Epithelial cell of umbilical artery (primary cell): Measurements from ENCODE around the gene TXNRD2. TPM values are rescaled to one million over a fixed set of nuclear protein-coding genes. Genes with fewer than 3 reads are reported as not detected.

ENCODE experiments used
- total RNA-seq: library from RNA; depleted of rRNA; stranded (reverse); fragments of >200 nt; gene quantifications from 2 replicates; pipeline ENCODE4 v1.2.3, GENCODE V29; 2014

The TXNRD2 gene
- total RNA-seq: 220 and 237 TPM in 2 replicates

DNA sequence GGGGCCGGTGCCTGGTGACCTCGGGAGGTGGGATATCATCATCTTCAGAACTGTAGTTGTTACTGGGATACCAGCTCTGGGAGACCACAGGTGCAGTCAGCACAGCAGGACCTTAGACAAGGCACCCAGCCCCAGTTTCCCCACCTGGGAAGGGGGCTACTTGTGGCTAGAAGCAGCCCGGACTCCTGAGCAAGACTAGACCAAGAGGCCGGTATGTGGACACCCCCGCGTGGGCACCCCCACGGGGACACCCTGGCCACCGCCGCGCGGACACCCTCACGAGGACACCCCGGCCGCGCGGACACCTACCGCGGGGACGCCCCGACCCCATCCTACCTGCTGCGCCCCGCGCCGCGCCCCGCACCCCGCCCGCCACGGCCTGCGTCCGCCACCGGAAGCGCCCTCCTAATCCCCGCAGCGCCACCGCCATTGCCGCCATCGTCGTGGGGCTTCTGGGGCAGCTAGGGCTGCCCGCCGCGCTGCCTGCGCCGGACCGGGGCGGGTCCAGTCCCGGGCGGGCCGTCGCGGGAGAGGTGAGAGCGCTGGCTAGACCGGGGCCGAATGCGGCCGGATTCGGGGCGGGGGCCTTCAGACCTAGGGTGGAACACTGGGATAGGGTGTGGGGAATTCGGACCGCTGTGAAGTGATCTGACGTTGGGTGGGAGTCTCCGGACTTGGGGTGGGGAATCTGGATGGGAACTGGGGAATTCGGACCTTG, at the start of gene TXNRD2, which contains the start of gene COMT:
Gene TXNRD2, minus strand, starts transcription at position 454 of the 718 bp plus-strand sequence. Its CDS starts 15 bp downstream, at position 439.
Gene COMT, plus strand, starts transcription at position 408 of the 718 bp plus-strand sequence. CDS start 20,755 bp downstream, outside the sequence.

DNA sequence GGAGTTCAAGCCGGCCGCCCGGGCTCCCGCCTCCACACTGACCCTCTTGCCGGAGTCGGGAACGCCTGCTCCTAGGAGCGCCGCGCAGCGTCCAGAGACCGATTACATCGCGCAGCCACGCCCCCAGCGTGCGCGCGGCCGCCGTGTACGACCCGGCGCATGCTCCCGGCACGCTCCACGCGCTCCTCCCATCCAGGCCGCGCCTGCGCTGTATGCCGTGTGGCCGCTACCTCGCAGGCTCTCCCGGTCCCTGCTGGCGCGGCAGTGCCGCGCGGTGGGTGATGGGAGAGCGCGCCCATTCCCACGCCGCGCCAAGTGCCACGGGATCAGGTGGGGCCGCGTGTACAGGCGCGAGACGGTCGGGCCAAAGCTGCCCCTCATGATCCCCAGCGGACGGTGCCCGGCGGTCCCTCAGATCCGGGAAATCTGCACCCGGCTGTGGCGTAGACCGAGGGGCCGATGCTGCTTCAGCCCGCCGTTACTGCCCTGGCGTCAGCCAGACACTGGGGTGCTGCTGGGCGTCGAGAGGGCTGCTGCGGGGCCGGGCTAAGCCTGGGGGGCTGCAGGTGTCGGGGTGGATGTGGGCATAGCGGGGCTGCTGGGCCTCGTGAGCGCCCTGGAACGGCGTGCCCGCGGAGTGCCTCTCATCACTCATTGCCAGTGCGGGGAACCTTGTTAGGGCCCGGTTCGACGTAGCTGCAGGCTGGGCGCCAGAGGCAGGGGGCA, 86.7 kb downstream of the TXNRD2 start, which contains the start of the genes GNB1L and RTL10:
Gene GNB1L, minus strand, starts transcription at position 97 of the 726 bp plus-strand sequence. CDS start 33,519 bp downstream, outside the sequence.
Gene RTL10, minus strand, starts transcription at position 97 of the 726 bp plus-strand sequence. CDS start 2,613 bp downstream, outside the sequence.

Other genes with a start within 250 kb of the TXNRD2 start
- 16.6 and 17.0 TPM in 2 replicates for gene SEPTIN5, start 227.3 kb downstream of the TXNRD2 start, total RNA-seq
- gene GP1BB, start 218.3 kb downstream of the TXNRD2 start, total RNA-seq: 1.6 TPM in 1 of 2 replicates, not detected in the other
- gene TBX1, start 181.0 kb downstream of the TXNRD2 start, total RNA-seq: 1.5 and 4.2 TPM in 2 replicates
- 7.8 and 10.6 TPM in 2 replicates for gene GNB1L, start 86.9 kb downstream of the TXNRD2 start, total RNA-seq
- 9.4 and 12.0 TPM in 2 replicates for gene RTL10, start 86.9 kb downstream of the TXNRD2 start, total RNA-seq
- 242 and 256 TPM in 2 replicates for gene COMT, start within 50 bp of the TXNRD2 start, total RNA-seq
- 59.1 and 103 TPM in 2 replicates for gene ARVCF, start 75.0 kb upstream of the TXNRD2 start, total RNA-seq
- 43.2 and 54.6 TPM in 2 replicates for gene TANGO2, start 79.3 kb upstream of the TXNRD2 start, total RNA-seq
- 24.8 and 26.0 TPM in 2 replicates for gene DGCR8, start 138.4 kb upstream of the TXNRD2 start, total RNA-seq
- gene RANBP1, start 174.3 kb upstream of the TXNRD2 start, total RNA-seq: 276 and 841 TPM in 2 replicates
- 42.2 and 45.1 TPM in 2 replicates for gene TRMT2A, start 175.4 kb upstream of the TXNRD2 start, total RNA-seq
- 5.5 and 6.2 TPM in 2 replicates for gene ZDHHC8, start 190.0 kb upstream of the TXNRD2 start, total RNA-seq
- gene CCDC188, start 209.2 kb upstream of the TXNRD2 start, total RNA-seq: 0.97 and 3.3 TPM in 2 replicates